Mesenchymal stem cell (in vitro differentiated cells and primary cell): ENCODE results near the gene TNFSF9.
A peak's percentile ranks its signal among the peaks of the same experiment; 100 is the strongest.

ENCODE experiments used
- DNase-seq: peaks from one replicate; pipeline ENCODE4 v3.0.0-alpha.2; 2013
- H2AFZ ChIP-seq: one replicate; pipeline ENCODE4 v1.6.1; 2013; ENCODE audit warnings: low read depth, mild to moderate bottlenecking, control low read depth, inconsistent platforms, low read length, moderate library complexity
- H2AK5ac ChIP-seq: 2 replicates; pipeline ENCODE4 v1.6.1; 2013; ENCODE audit warnings: low read length, moderate library complexity, mild to moderate bottlenecking, inconsistent platforms; ENCODE audit not compliant: severe bottlenecking
- H2BK120ac ChIP-seq: one replicate; pipeline ENCODE4 v1.6.1; 2013; ENCODE audit warnings: low read depth, mild to moderate bottlenecking, inconsistent platforms, low read length, moderate library complexity
- H2BK12ac ChIP-seq, 2 experiments: one replicate each; pipeline ENCODE4 v1.6.1; 2013; ENCODE audit warnings: inconsistent platforms in 2 of 2, low read length in 2 of 2, mild to moderate bottlenecking in 2 of 2, moderate library complexity in 2 of 2, control low read depth in 1 of 2
- H2BK15ac ChIP-seq: one replicate; pipeline ENCODE4 v1.6.1; 2013; ENCODE audit warnings: mild to moderate bottlenecking, low read depth, inconsistent platforms; ENCODE audit not compliant: poor library complexity, severe bottlenecking
- H2BK5ac ChIP-seq: 2 replicates; pipeline ENCODE4 v1.6.1; 2013; ENCODE audit warnings: low read depth, mild to moderate bottlenecking, low read length, control low read depth, inconsistent platforms; ENCODE audit not compliant: poor library complexity, severe bottlenecking
- H3K14ac ChIP-seq, 2 experiments: one replicate each; pipeline ENCODE4 v1.6.1; 2013; ENCODE audit warnings: inconsistent platforms in 2 of 2, low read length in 2 of 2, control low read depth in 1 of 2, mild to moderate bottlenecking in 1 of 2, moderate library complexity in 1 of 2
- H3K18ac ChIP-seq, 2 experiments: one replicate each; pipeline ENCODE4 v1.6.1; 2013; ENCODE audit warnings: inconsistent platforms in 2 of 2, low read length in 2 of 2, control low read depth in 1 of 2, low read depth in 1 of 2, mild to moderate bottlenecking in 1 of 2
- H3K23ac ChIP-seq, 2 experiments: one replicate each; pipeline ENCODE4 v1.6.1; 2013; ENCODE audit warnings: inconsistent platforms in 2 of 2, low read length in 2 of 2, mild to moderate bottlenecking in 2 of 2, moderate library complexity in 2 of 2, control low read depth in 1 of 2
- H3K27ac ChIP-seq: 2 replicates; pipeline ENCODE4 v1.5.1; 2013; ENCODE audit warnings: mild to moderate bottlenecking, moderate library complexity, low read length, control low read depth, inconsistent platforms; ENCODE audit not compliant: poor library complexity, severe bottlenecking
- H3K27me3 ChIP-seq, 2 experiments: 2 replicates each; pipeline versions ENCODE4 v1.6.1 to v1.7.0; 2013; ENCODE audit warnings: low read length in 2 of 2, mild to moderate bottlenecking in 2 of 2, moderate library complexity in 2 of 2, control low read depth in 1 of 2, inconsistent platforms in 1 of 2; ENCODE audit not compliant: control insufficient read depth in 1 of 2, insufficient read depth in 1 of 2
- H3K36me3 ChIP-seq, 2 experiments: 2 replicates each; pipeline versions ENCODE4 v1.6.1 to v1.7.0; 2013; ENCODE audit warnings: low read length in 2 of 2, control low read depth in 1 of 2, inconsistent platforms in 1 of 2, low read depth in 1 of 2, mild to moderate bottlenecking in 1 of 2; ENCODE audit not compliant: insufficient read depth in 2 of 2, control insufficient read depth in 1 of 2
- H3K4ac ChIP-seq, 2 experiments: one replicate each; pipeline ENCODE4 v1.6.1; 2013; ENCODE audit warnings: inconsistent platforms in 2 of 2, low read length in 2 of 2, mild to moderate bottlenecking in 2 of 2, moderate library complexity in 2 of 2, control low read depth in 1 of 2, low read depth in 1 of 2
- H3K4me1 ChIP-seq: 2 replicates; pipeline ENCODE4 v1.6.1; 2013; ENCODE audit warnings: low read depth, low read length, control low read depth; ENCODE audit not compliant: control insufficient read depth, insufficient read depth
- H3K4me2 ChIP-seq: 2 replicates; pipeline ENCODE4 v1.6.1; 2013; ENCODE audit warnings: low read length, mild to moderate bottlenecking, inconsistent platforms; ENCODE audit not compliant: poor library complexity, severe bottlenecking
- H3K4me3 ChIP-seq, 2 experiments: 2 replicates each; pipeline versions ENCODE4 v1.5.1 to v1.7.0; 2013; ENCODE audit warnings: low read length in 2 of 2, mild to moderate bottlenecking in 2 of 2, control low read depth in 1 of 2, low read depth in 1 of 2; ENCODE audit not compliant: insufficient read depth in 1 of 2
- H3K79me1 ChIP-seq: replicated peaks from 2 replicates; pipeline ENCODE4 v1.6.1; 2013; ENCODE audit warnings: mild to moderate bottlenecking, control low read depth, low read length, inconsistent platforms; ENCODE audit not compliant: poor library complexity, severe bottlenecking
- H3K9ac ChIP-seq: 2 replicates; pipeline ENCODE4 v1.7.0; 2013; ENCODE audit warnings: mild to moderate bottlenecking, low read length, moderate library complexity
- H3K9me3 ChIP-seq: 2 replicates; pipeline ENCODE4 v1.7.0; 2013; ENCODE audit warnings: mild to moderate bottlenecking, low read length; ENCODE audit not compliant: control insufficient read depth
- H4K8ac ChIP-seq: one replicate; pipeline ENCODE4 v1.6.1; 2013; ENCODE audit warnings: inconsistent platforms, mild to moderate bottlenecking, low read length, moderate library complexity
- H4K91ac ChIP-seq: one replicate; pipeline ENCODE4 v1.6.1; 2013; ENCODE audit warnings: mild to moderate bottlenecking, low read length, inconsistent platforms
- WGBS: methylation state at CpG from one replicate; pipeline ENCODE4 v1.1.7; 2013; ENCODE audit warnings: mixed read lengths; 5-methylcytosine and 5-hydroxymethylcytosine counted together

Gene TNFSF9

DNA sequence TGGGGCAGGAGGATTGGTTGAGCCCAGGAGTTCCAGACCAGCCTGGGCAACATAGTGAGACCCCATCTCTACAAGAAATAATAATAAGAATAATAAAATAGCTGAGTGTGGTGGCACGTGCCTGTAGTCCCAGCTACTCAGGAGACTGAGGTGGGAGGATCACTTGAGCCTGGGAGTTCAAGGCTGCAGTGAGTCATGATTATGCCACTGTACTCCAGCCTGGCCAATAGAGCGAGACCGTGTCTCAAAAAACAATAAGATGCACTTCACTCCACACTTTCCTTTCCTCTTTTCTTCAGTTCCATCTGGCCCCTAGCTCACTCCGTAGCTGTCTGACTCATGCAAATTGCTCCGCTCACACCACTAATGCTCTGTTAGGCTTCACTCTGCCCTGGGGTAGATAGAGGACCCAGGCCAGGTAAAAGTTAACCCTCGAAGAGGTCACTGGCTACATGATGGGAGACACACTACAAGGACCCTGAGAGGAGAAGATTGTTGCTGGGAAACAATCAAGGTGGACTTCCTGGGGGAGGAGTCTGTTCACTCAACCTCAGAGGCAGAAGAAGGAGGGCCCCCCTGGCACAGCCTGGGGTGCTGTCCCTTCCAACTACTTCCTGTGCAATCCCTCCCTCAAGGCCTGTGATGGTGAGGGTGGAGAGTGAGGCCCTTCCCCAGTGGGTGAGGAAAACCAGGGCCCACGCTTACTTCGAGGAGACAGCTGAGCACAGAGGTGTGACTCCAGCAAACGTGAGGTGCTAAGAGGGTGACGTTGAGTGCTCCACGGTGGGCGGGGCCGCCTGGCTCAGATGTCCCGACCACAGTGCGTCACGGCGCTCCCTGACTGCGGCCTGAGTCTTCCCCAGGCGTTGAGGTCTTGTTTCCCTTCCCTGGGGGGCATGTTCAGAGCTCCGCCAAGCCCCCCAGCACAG, 8.8 kb upstream of the TNFSF9 start:
- Histone ChIP-seq H3K27me3 (no peaks in the 10 kb centered on the region), H2BK15ac (no peak overlapping the region), H2BK5ac (no peak overlapping the region), H2BK120ac (no peak overlapping the region), H2AFZ (no peak overlapping the region), H3K9ac (no peak overlapping the region), H3K27ac (peak overlapping the region; percentile 66), H3K36me3 (no peaks in the 10 kb centered on the region), H2AK5ac (peak overlapping the region; percentile 91), H4K8ac (no peak overlapping the region), H3K4ac (no peak overlapping the region), H3K4me3 (no peak overlapping the region), H3K14ac (no peak overlapping the region), H3K9me3 (no peaks in the 10 kb centered on the region), H2BK12ac (no peak overlapping the region), H4K91ac (no peak overlapping the region), H3K4me1 (peaks cover 13% of the 10 kb centered on the region), H3K23ac (no peak overlapping the region), H3K79me1 (peaks cover 2% of the 10 kb centered on the region), H3K4me2 (peak overlapping the region; percentile 17), H3K18ac (no peak overlapping the region)
- WGBS = 49% methylated on average over 20 of the region's 20 CpGs
- no peak for DNase-seq

DNA sequence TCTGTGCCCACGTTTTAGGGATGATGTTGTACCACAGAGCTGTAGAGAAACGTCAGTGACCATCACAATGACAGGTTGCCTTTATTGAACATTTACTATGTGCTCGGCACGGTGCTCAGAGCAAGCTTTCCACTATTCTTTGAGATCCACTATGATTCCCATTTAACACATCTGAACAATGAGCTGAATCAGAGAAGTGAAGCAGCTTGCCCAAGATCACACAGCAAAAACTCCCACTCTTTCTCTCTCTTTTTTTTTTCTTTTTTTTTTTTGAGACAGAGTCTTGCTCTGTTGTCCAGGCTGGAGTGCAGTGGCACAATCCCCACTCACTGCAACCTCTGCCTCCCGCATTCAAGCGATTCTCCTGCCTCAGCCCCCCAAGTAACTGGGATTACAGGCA, 8.1 kb upstream of the TNFSF9 start:
- DNase-seq = no peak
- H2BK120ac ChIP-seq = no peak overlapping the region
- H3K36me3 ChIP-seq = no peaks in the 10 kb centered on the region
- no peak overlapping the region for H2BK12ac ChIP-seq
- H4K91ac ChIP-seq = no peak overlapping the region
- H3K4me3 ChIP-seq = no peak overlapping the region
- H2BK15ac ChIP-seq = no peak overlapping the region
- H4K8ac ChIP-seq = no peak overlapping the region
- H3K18ac ChIP-seq = no peak overlapping the region
- H3K27me3 ChIP-seq = no peaks in the 10 kb centered on the region
- H3K4ac ChIP-seq = no peak overlapping the region
- H3K9me3 ChIP-seq = no peaks in the 10 kb centered on the region
- peak overlapping the region; percentile 91 for H2AK5ac ChIP-seq
- WGBS = 79% methylated on average over 6 of the region's 6 CpGs
- no peak overlapping the region for H2AFZ ChIP-seq
- H3K4me2 ChIP-seq = no peak overlapping the region
- no peak overlapping the region for H3K23ac ChIP-seq
- peaks cover 9% of the 10 kb centered on the region for H3K4me1 ChIP-seq
- H3K14ac ChIP-seq = no peak overlapping the region
- H2BK5ac ChIP-seq = no peak overlapping the region
- no peak overlapping the region for H3K9ac ChIP-seq
- H3K27ac ChIP-seq = no peak overlapping the region
- H3K79me1 ChIP-seq = no peaks in the 10 kb centered on the region

DNA sequence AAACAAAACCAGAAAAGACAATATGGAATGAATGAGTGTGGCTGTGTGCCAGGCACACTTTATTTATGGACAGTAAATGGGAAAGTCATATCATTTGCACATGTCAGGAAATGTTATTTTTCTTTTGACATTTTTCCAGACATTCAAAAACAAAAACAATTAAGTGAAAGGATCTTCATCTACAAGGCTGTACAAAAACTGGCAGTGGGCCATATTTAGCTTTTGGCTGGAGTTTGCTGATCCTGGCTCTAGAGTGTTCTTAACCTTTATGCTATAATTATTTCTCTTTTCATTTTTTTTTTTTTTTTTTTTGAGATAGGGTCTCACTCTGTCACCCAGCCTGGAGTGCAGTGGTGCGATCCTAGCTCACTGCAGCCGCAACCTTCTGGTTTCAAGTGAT, 6.5 kb upstream of the TNFSF9 start:
- no peaks in the 10 kb centered on the region for H3K36me3 ChIP-seq
- no peaks in the 10 kb centered on the region for H3K27me3 ChIP-seq
- H2AFZ ChIP-seq = no peak overlapping the region
- no peak overlapping the region for H2BK12ac ChIP-seq
- H3K23ac ChIP-seq = no peak overlapping the region
- no peak overlapping the region for H3K18ac ChIP-seq
- no peak overlapping the region for H3K14ac ChIP-seq
- H3K79me1 ChIP-seq = no peaks in the 10 kb centered on the region
- no peak overlapping the region for H2BK120ac ChIP-seq
- no peak overlapping the region for H4K91ac ChIP-seq
- H2BK15ac ChIP-seq = no peak overlapping the region
- no peak overlapping the region for H4K8ac ChIP-seq
- H3K4me2 ChIP-seq = no peak overlapping the region
- no peak overlapping the region for H2AK5ac ChIP-seq
- H3K9me3 ChIP-seq = no peaks in the 10 kb centered on the region
- WGBS = no CpG with 5 or more reads among the region's 2 CpGs
- no peak overlapping the region for H3K4ac ChIP-seq
- no peak overlapping the region for H2BK5ac ChIP-seq
- no peak overlapping the region for H3K9ac ChIP-seq
- no peak for DNase-seq
- H3K27ac ChIP-seq = no peak overlapping the region
- H3K4me3 ChIP-seq = no peak overlapping the region
- H3K4me1 ChIP-seq = peaks cover 13% of the 10 kb centered on the region

DNA sequence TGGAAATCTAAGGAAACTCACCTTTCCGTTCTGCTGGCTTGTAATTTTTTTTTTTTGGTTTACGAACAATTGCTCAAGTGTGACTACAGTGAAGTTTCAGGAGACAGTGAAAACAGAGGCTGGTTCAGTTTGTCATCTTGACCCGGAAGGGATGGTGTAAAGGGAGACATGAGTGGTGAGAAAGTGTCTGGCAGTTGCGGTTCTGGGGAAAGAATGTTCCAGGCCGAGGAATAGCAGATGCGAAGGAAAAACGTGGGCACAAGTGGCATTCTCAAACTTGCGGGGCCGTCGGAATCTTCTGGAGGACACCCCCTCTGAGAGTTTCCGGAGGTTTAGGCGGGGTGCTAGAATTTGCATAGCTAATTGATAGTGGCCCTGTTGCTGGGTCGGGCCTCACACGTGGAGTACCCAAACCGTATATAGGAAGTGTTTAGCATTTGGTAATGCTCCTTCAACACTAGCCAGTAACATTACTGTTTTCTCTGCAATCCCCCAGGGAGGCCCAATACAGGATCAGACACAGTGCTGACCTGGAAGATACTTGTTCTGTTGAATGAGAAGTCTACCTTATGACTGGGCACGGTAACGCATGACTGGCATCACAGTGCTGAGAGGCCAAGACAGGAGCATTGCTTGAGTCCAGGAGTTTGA, 2.8 kb upstream of the TNFSF9 start:
- H2BK12ac ChIP-seq = no peak overlapping the region

More for the DNA sequence above, 2.8 kb upstream of the TNFSF9 start:
- Histone ChIP-seq H2AK5ac (no peak overlapping the region), H3K9me3 (no peaks in the 10 kb centered on the region), H3K4me3 (no peak overlapping the region), H2BK120ac (no peak overlapping the region), H2AFZ (no peak overlapping the region), H3K14ac (no peak overlapping the region), H3K23ac (no peak overlapping the region), H3K27me3 (peaks cover 9 to 16% of the 10 kb centered on the region in 2 experiments), H3K36me3 (no peaks in the 10 kb centered on the region), H3K9ac (no peak overlapping the region), H2BK15ac (no peak overlapping the region), H4K91ac (no peak overlapping the region), H3K18ac (no peak overlapping the region), H4K8ac (no peak overlapping the region), H3K79me1 (peaks cover 3% of the 10 kb centered on the region), H3K4me2 (no peak overlapping the region), H3K27ac (no peak overlapping the region), H2BK5ac (no peak overlapping the region), H3K4ac (no peak overlapping the region), H3K4me1 (peaks cover 23% of the 10 kb centered on the region)
- no peak for DNase-seq
- WGBS = 78% methylated on average over 16 of the region's 17 CpGs
